Mucosa of rectum (tissue), 2 donors: ENCODE data around the gene CCNC.

ENCODE experiments used
- H3K27ac ChIP-seq, 2 donors: one replicate each; pipeline ENCODE4 v1.7.0; 2013; ENCODE audit warnings: inconsistent platforms in 2 of 2, low read depth in 2 of 2, low read length in 2 of 2
- H3K27me3 ChIP-seq, 2 donors: one replicate each; pipeline ENCODE4 v1.7.0; 2013; ENCODE audit warnings: low read length in 2 of 2; ENCODE audit not compliant: control insufficient read depth in 2 of 2, insufficient read depth in 2 of 2
- H3K36me3 ChIP-seq, 2 donors: one replicate each; pipeline ENCODE4 v1.7.0; 2013; ENCODE audit warnings: low read length in 2 of 2; ENCODE audit not compliant: control insufficient read depth in 2 of 2, insufficient read depth in 2 of 2
- H3K4me1 ChIP-seq, 2 donors: one replicate each; pipeline ENCODE4 v1.7.0; 2013; ENCODE audit warnings: low read length in 2 of 2, mild to moderate bottlenecking in 1 of 2; ENCODE audit not compliant: control insufficient read depth in 2 of 2, insufficient read depth in 2 of 2
- H3K4me3 ChIP-seq, 2 donors: one replicate each; pipeline ENCODE4 v1.7.0; 2013; ENCODE audit warnings: low read length in 2 of 2
- H3K9ac ChIP-seq, 2 donors: one replicate each; pipeline ENCODE4 v1.7.0; 2013; ENCODE audit warnings: low read length in 2 of 2, low read depth in 1 of 2, mild to moderate bottlenecking in 1 of 2
- H3K9me3 ChIP-seq, 2 donors: one replicate each; pipeline ENCODE4 v1.7.0; 2013; ENCODE audit warnings: low read length in 2 of 2; ENCODE audit not compliant: control insufficient read depth in 2 of 2
- donor health status: healthy.
- donor health status: Normal muscosa, but diverticular disease.

The CCNC gene

DNA sequence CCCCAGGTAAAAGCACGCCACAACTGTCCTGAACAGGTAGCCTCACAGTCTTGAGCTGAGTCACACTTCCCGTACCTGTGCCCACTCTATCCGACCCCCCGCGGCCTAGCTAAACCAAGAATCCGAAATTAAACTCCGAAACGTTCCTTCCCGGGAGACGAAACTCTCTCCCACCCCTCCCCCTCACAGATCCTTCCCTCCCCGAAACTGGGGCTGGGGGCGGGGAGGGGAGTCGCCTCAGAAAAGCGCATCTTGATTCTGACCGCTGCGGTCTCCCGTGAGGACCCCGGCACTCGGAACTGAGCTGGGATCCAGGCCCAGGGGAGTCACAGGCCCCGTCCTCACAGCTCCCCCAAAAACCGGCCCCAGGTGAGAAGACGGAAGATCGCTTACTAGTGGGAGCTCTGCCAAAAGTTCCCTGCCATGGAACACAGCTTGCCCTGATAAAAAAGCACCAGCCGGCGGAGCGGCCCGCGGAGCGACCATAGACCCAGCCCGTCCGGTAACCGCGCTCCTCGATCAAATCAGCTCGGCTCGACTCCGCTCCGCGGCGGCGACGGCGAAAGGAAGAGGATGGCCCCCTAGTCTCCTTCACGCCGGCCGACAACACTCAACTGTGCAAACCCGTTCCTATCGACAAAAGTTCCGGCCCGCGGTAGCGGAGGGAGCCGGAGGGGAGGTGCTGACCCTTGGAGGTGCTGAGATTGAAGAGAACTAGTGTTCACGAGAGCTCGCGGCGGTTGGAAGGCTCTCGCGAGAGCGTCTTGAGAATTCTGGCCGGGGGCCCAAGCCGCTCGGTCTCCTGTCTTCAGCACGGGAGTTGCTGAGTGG lies at the start of gene CCNC:
CCNC (minus strand) TSS at position 558 of the 831 bp plus-strand sequence; CDS start at position 425, 133 bp downstream.
- Histone ChIP-seq H3K9me3 (no peaks in the 10 kb centered on the region), H3K9ac (peak within 1 kb of the TSS; percentile 87), H3K36me3 (no peaks in the 10 kb centered on the region), H3K4me1 (peaks cover 6 to 10% of the 10 kb centered on the region in 2 donors), H3K4me3 (peak within 1 kb of the TSS; percentile 77 to 94), H3K27ac (peak within 1 kb of the TSS; percentile 71 to 77), H3K27me3 (no peaks in the 10 kb centered on the region)

DNA sequence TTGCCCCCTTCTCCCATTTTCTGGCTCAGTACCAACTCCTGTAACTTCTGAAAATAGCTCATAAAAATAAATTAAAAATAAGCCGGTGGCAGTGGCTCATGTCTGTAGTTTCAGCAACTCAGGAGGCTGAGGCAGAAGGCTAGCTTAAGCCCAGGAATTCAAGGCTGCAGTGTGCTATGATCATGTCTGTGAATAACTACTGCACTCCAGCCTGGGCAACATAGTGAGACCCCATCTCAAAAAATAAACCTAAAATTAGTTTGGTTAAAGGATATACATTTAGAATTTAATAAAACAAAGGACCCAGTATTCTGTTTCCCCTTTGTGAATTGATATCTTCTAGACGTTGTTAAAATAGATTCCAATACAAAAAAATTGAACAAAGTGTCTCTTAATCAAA lies 48.7 kb upstream of the CCNC start:
- Histone ChIP-seq H3K9me3 (no peaks in the 10 kb centered on the region), H3K4me1 (peaks cover 7 to 14% of the 10 kb centered on the region in 2 donors), H3K27ac (no peak overlapping the region), H3K36me3 (no peaks in the 10 kb centered on the region), H3K9ac (no peak overlapping the region), H3K4me3 (no peak overlapping the region), H3K27me3 (peaks cover 67 to 81% of the 10 kb centered on the region in 2 donors)

DNA sequence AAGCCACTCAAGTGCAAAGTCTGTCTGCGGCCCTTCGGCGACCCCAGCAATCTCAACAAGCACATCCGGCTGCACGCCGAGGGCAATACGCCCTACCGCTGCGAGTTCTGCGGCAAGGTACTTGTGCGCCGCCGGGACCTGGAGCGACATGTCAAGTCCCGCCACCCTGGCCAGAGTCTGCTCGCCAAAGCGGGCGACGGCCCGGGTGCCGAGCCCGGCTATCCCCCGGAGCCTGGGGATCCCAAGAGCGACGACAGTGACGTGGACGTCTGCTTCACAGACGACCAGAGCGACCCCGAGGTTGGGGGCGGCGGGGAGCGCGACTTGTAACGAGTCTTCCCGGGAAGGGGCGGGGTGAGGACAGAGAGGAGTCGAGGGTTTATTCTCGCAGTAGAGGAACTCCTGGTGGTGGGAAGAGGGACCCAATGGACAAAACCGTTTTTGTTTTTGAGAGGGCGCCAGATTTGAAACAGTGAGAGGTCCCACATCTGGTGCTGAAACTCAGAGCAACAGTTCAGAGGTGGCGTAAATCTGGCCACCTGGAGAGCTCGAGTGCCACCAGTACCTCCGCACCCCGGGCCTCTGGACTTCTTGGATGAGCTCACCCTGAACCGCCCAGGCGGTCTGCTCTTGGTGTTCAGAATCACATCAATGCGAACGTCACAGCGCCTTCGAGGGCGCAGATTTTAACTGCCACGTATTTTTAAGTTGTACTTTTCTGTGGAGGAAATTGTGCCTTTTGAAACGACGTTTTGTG lies 46.1 kb upstream of the CCNC start:
- Histone ChIP-seq H3K9me3 (no peaks in the 10 kb centered on the region), H3K36me3 (no peaks in the 10 kb centered on the region), H3K4me1 (peaks cover 7 to 14% of the 10 kb centered on the region in 2 donors), H3K4me3 (peak overlapping the region; percentile 37 to 62), H3K9ac (no peak overlapping the region), H3K27ac (no peak overlapping the region), H3K27me3 (peaks cover 62 to 85% of the 10 kb centered on the region in 2 donors)

DNA sequence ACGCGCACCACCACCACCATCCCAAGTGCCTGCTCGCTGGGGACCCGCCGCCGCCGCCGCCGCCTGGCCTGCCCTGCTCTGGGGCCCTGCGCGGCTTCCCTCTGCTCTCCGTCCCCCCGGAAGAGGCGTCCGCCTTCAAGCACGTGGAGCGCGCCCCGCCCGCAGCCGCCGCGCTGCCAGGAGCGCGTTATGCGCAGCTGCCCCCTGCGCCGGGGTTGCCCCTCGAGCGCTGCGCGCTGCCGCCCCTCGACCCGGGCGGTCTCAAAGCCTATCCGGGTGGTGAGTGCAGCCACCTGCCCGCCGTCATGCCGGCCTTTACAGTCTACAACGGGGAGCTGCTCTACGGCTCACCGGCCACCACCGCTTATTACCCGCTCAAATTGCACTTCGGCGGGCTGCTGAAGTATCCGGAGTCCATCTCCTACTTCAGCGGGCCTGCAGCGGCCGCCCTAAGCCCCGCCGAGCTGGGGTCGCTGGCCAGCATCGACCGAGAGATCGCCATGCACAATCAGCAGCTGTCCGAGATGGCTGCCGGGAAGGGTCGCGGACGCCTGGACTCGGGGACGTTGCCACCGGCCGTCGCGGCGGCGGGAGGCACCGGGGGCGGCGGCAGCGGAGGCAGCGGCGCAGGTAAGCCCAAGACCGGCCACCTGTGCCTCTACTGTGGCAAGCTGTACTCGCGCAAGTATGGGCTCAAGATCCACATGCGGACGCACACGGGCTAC lies 45.4 kb upstream of the CCNC start:
- H3K27ac ChIP-seq = no peak overlapping the region
- peak overlapping the region; percentile 37 to 62 for H3K4me3 ChIP-seq
- no peak overlapping the region for H3K9ac ChIP-seq
- H3K36me3 ChIP-seq = no peaks in the 10 kb centered on the region
- peaks cover 64 to 89% of the 10 kb centered on the region in 2 donors for H3K27me3 ChIP-seq
- no peaks in the 10 kb centered on the region for H3K9me3 ChIP-seq
- peaks cover 7 to 14% of the 10 kb centered on the region in 2 donors for H3K4me1 ChIP-seq

- no peaks in the 10 kb centered on the region for H3K9me3 ChIP-seq
- H3K4me3 ChIP-seq = no peak overlapping the region
- H3K9ac ChIP-seq = peak overlapping the region in 1 of 2 donors; percentile 6
- no peak overlapping the region for H3K27ac ChIP-seq
- peaks cover 64 to 90% of the 10 kb centered on the region in 2 donors for H3K27me3 ChIP-seq
- H3K4me1 ChIP-seq = peaks cover 7 to 14% of the 10 kb centered on the region in 2 donors
- no peaks in the 10 kb centered on the region for H3K36me3 ChIP-seq
Observed at GRCh38 chr6:99613409-99613704, 44.9 kb upstream of the CCNC start.

DNA sequence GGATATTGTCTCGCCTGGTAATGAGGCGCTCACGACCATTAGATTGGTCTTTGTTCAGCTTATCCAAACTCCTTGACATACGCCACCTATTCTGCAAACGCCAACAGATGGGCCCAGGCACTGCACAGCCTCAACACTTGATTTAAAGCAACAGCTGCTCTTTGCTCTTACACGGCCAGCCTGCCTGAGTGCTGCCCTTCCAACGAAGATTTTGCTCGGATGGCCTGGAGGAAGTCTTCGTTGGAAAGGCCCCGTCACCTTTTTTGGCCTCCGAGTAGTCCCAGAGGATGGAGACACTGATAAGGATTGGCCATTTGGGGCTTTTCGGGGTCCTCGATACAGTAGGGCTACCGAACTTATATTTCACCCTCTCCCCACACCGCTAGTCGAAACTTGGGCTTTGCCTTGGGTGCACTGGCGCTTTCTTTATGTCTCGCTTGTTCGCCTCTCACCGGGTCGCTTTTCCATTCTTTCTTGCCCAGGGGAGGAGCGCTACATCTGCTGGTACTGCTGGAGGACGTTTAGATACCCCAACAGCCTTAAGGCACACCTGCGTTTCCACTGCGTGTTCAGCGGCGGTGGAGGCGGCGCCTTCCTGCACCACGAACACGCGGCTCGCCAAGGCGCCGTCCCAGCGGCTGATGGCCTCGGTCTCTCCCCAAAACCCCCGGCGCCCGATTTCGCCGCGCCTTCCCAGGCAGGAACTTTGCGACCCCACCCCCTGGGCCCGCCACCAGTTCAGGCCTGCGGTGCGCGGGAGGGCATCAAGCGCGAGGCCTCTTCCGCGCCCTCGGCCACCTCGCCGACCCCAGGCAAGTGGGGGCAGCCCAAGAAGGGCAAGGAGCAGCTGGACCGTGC lies 44.3 kb upstream of the CCNC start:
- Histone ChIP-seq H3K27ac (no peak overlapping the region), H3K36me3 (no peaks in the 10 kb centered on the region), H3K9me3 (no peaks in the 10 kb centered on the region), H3K4me3 (no peak overlapping the region), H3K9ac (peak overlapping the region in 1 of 2 donors; percentile 6), H3K27me3 (peaks cover 64 to 90% of the 10 kb centered on the region in 2 donors), H3K4me1 (peaks cover 7 to 14% of the 10 kb centered on the region in 2 donors)

DNA sequence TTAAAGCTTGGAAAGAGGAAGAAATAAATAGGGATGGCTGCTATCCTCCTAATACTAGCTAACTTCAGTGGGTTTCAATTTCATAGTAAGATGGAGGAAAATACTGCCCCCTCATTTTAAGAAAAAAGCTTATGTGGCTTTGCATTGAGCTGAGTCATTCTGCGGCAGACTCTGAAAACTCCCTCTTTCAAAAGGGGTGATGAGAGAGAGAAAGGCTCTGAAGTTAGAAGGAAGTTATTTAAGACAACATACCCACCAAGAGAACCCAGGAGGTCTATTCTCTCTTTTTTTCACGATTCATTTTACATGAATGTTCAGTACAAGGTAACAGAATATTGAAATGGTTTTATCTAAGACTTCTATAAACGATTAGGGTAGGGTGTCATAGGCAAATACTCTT lies 42.7 kb upstream of the CCNC start:
- Histone ChIP-seq H3K9ac (no peak overlapping the region), H3K4me3 (no peak overlapping the region), H3K27me3 (peaks cover 68 to 91% of the 10 kb centered on the region in 2 donors), H3K36me3 (no peaks in the 10 kb centered on the region), H3K9me3 (no peaks in the 10 kb centered on the region), H3K27ac (no peak overlapping the region), H3K4me1 (peaks cover 7 to 14% of the 10 kb centered on the region in 2 donors)

DNA sequence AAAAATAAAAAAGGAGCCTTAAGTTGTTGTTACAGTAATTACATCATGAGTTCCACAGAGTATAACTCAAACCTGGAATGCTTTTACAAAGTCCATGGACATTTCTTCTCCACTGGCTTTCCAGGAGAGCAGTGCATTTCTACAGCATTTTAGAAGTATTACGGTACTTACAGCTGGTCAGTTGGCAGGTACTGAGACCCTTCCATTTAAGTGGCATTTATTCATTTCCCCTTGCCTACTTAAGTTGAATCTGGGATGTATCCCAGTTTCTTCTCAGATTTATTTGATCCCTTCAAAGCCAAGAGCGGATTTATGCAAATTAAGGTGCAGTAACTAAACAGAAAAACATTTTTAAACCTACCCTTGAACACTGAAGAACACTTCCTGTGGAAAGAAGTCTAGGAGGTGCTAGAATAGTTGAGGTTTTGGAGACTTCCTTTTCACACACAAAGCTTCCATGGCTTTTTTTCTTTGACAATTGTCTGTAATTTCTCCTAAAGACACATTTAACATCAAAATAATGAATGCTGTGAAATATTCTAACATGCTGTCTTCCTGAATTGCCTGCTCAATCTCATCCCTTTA lies 41.5 kb upstream of the CCNC start:
- peaks cover 75 to 91% of the 10 kb centered on the region in 2 donors for H3K27me3 ChIP-seq
- H3K4me3 ChIP-seq = no peak overlapping the region
- H3K9me3 ChIP-seq = no peaks in the 10 kb centered on the region
- H3K9ac ChIP-seq = no peak overlapping the region
- H3K4me1 ChIP-seq = peaks cover 7 to 14% of the 10 kb centered on the region in 2 donors
- H3K27ac ChIP-seq = no peak overlapping the region
- H3K36me3 ChIP-seq = no peaks in the 10 kb centered on the region

DNA sequence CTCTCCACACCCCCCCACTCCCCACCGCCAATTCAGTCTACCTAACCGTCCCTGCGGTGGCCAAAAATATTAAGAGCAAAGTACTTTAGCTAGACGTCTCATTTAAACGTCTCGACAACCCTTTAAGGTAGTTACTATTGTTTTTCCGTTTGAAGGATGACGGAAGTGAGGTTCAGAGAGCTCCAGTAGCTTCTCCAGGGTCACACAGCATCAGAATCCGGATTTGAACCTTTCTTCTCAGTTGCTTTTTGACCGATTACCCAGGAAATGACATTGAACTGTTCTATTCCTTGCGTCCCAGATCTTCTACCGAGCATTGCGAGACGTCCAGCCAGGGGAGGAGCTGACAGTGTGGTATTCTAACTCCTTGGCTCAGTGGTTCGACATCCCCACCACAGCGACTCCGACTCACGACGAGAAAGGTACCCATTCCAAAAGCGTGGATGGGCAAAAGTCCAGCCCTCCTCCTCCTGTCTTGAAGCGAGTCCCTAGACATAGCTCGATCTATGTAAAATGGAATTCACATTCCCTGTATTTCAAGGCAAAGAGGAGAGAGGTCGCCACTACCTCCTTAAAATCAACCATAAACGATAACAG lies 40.5 kb upstream of the CCNC start:
- H3K9ac ChIP-seq = no peak overlapping the region
- no peaks in the 10 kb centered on the region for H3K9me3 ChIP-seq
- H3K27me3 ChIP-seq = peaks cover 77 to 91% of the 10 kb centered on the region in 2 donors

More for the DNA sequence above, 40.5 kb upstream of the CCNC start:
- Histone ChIP-seq H3K27ac (no peak overlapping the region), H3K36me3 (no peaks in the 10 kb centered on the region), H3K4me1 (peaks cover 3 to 7% of the 10 kb centered on the region in 2 donors), H3K4me3 (no peak overlapping the region)
